Activated CD4-positive, alpha-beta T cell treated with anti-CD3 and anti-CD28 coated beads, Interleukin-2, Interleukin-4, amounts not matched to agents 100 ng/mL and 50 ng/mL, durations not matched to agents 16 hours and 8 hours (primary cell): ENCODE data around the gene CMTM7.
"Not testable (repeated sequence)": the region's sequence is repeated elsewhere in the genome, so short reads cannot be mapped to it uniquely, and the experiment has no call there.

Experiments used
- DNase-seq: peaks from one replicate; pipeline ENCODE4 v3.0.0-alpha.2; 2020; ENCODE audit warnings: low spot score

CMTM7 gene

GRCh38 chr3:32381922-32382321, 9.7 kb upstream of the CMTM7 start:
- DNase-seq: no peak

GRCh38 chr3:32383136-32383711, 8.4 kb upstream of the CMTM7 start:
- no peak for DNase-seq

DNA sequence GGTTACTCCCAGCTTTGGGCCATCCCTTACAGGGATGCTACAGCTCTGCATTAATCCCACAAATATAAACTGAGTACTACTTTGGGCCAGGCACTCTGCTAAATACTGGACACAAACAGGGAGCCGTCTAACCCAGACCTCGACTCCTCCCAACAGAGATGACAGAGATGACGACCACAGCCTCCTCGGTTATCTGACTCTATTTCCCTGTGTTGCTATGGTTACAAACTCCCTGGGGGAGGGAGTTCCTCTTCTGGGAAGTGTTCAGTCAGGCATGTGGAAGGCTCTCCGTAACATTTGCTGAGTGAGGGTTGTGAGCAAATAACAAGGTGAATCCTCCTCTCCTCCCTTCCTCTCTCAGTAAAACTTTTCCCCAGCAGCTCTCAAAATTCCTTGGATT, 6.7 kb upstream of the CMTM7 start:
- no peak for DNase-seq

DNA sequence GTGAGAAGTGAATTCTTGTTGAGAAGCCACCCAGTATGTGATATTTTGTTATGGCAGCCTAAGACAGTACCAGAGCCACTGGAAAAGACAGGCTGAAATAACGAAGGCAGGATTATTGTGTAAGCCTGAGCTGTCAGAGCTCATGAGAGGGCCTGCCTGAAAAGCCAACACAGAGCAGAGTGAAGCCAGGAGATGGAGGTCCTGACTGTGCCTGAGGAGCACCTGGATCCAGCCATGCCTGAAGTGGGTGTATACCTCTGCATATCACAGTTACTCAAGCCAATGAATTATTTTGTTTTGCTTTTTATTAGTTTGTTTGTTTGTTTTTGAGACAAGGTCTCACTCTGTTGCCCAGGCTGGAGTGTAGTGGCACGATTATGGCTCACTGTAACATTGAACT, 4.1 kb upstream of the CMTM7 start:
- DNase-seq: no peak

DNA sequence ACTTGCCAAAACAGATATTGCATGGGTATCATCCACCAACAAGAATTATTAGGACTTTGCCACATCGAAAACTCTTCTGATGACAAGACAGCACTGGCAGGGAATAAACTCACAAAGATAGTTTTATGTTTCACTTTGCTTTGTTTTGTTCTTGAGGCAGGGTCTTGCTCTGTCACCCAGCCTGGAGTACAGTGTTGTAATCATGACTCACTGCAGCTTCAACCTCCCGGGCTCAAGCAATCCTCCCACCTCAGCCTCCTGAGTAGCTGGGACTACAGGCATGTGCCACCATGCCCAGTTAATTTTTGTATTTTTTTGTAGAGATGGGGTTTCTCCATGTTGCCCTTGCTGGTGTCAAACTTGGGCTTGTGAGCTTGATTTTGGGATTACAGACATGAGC, 2.1 kb upstream of the CMTM7 start:
- not testable (repeated sequence) for DNase-seq

DNA sequence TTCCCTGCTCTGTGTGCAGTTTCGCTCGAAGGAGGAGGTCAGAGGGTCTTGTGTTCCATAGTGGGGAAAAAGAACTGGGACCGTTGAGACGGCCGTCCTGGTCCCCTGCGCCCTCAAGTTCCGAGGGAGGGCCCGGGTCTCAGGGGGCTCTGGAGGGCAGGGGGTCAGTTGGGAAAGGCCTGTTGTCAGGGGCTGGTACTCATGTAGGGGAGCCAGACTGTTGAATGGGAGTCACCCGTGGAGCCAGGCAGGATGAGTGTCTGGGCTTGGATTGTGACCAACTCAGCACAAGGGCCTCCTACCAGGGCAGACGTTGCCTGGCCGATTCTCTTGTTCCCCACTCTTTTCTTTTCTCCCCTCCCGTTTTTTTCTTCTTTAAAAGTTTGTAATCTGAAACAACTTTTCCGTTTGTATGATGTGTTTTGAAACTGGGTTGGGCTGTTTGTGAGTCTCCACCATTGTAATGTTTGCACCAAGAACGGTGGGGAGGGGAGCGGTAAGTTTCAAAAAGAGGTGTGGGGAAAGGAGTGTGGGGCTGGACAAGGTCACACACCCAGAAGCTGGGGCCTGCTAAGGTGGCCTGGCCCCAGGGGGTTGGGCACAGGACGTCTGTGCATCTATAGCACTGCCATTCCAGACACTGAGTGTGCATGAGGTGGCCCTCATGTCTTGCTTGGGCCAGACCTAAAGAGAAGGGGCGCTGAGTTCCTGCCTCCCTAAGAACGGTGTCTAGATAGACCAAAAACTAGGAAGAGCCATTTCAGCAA, 1.1 kb downstream of the CMTM7 start:
- DNase-seq: peak; percentile 53

GRCh38 chr3:32395496-32395895, 3.8 kb downstream of the CMTM7 start:
- no peak for DNase-seq

GRCh38 chr3:32397941-32398340, 6.3 kb downstream of the CMTM7 start:
- no peak for DNase-seq

GRCh38 chr3:32398531-32398930, 6.9 kb downstream of the CMTM7 start:
- no peak for DNase-seq

DNA sequence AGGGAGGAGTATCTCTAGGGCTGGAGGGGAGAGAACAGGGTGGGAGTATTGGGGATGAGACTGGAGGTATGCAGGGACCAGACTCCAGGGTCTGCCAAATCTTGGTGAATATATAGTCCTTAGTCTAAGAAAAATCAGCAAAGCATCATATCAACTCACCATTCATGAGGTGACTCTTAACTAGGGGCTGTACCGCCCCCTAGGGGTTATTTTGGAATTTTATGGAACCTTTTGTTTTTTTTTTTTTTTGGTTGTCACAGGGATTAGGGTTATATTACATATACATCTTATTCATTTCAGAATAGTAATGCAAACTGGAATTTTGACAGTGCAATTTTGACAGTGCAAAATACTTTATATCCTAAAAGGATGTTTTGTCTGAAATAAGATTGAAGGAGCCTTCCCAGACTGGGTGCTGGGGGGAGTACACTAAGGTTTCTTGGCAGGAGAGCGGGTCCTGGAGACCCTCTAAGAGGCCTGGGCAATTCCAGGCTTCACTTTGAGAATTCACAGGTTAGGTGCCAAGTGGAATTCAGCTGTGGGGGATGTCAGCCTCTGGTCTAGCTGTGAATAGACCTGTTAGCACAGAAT, 7.5 kb downstream of the CMTM7 start:
- peak; percentile 58 for DNase-seq

GRCh38 chr3:32401126-32401525, 9.5 kb downstream of the CMTM7 start:
- DNase-seq: no peak

DNA sequence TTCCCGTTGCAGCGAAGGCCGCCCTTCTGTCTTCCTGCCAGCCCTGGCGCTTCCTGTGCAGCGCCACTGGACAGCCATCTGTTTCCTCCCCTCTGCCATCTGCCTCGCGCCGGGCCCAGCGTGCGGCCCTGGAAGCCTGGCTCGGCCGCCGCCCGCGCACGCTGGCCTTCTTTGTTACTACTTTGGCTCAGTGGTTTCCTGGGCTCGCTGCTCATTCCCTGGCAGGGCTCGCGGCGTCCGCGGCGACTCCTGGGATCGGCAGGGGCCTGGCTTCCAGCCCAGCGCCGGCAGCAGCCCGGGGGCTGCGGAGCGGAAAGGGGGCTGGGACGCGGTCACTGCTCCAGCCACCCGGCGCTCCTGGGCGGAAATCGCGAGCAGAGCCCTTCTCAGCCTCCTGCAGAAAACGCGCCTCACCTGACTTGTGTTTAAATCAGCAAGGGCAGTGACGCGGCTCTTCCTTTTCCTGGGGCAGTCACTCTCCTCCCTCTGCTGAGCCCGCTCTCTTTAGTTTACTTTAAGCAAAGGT, 10.0 kb downstream of the CMTM7 start:
- peak; percentile 62 for DNase-seq

DNA sequence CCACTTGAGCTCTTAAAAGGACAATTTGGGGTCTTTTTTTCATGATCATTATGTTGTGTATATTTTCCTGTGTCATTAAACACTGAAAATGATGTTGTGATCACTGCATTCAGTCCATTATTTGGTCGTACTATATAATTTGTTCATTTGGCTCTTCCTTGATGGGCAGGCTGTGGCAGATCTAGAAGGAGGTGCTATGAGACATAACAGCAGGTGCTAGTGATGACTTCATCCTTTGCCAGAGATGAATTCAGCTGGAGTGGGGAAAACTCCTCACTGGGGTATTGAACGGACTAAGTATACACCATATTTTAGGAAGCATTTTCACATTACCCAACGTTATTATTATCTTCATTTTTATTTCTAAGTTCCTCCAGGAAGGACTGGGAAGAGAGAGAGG, 12.0 kb downstream of the CMTM7 start:
- no peak for DNase-seq

GRCh38 chr3:32404714-32405113, 13.1 kb downstream of the CMTM7 start:
- no peak for DNase-seq

GRCh38 chr3:32405155-32405554, 13.5 kb downstream of the CMTM7 start:
- DNase-seq: no peak

- DNase-seq: no peak
These were observed 14.2 kb downstream of the CMTM7 start for GRCh38 chr3:32405711-32406323.

DNA sequence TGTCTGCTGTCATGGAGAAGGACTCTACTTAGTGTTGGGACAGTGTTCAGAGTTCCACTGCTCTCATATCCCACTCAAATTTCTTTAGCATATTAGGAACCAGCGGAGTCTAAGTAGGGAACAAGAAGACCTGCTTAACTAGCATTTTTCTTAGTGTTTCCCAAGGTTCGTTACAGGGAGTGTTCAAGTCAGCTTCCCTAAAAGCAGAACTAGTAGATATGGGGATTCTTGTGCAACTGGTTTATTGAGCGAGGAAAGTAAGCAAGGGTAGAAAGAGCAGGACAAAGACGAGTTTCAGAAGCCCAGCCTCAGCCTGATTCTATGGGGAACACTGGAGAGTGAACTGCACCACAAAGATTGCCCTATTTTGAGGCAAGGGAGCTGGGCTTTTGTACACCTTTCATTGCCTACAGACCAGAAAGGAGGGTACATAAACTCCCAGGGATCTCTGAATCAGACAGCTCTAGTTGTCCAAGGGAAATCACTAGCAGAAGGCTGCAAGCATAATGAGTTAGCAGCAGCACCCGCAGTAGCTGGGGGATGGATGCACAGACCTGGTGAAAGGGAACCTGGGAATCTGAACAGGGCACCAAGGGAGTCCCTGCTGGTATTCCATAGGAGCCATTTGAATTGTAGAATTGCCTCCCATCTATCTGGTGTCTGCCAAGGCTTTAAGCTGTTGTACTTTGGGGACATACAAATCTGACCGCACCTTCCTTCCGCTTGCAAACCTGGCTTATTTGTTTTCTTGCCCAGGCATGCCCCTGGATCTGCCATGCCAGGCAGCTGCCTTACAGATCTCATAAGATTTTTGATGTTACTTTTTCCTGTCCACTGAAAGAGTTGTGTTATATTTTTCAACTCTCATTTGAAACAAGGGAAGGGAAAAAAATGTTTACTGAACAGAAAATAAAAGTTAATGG, 15.1 kb downstream of the CMTM7 start:
- no peak for DNase-seq

DNA sequence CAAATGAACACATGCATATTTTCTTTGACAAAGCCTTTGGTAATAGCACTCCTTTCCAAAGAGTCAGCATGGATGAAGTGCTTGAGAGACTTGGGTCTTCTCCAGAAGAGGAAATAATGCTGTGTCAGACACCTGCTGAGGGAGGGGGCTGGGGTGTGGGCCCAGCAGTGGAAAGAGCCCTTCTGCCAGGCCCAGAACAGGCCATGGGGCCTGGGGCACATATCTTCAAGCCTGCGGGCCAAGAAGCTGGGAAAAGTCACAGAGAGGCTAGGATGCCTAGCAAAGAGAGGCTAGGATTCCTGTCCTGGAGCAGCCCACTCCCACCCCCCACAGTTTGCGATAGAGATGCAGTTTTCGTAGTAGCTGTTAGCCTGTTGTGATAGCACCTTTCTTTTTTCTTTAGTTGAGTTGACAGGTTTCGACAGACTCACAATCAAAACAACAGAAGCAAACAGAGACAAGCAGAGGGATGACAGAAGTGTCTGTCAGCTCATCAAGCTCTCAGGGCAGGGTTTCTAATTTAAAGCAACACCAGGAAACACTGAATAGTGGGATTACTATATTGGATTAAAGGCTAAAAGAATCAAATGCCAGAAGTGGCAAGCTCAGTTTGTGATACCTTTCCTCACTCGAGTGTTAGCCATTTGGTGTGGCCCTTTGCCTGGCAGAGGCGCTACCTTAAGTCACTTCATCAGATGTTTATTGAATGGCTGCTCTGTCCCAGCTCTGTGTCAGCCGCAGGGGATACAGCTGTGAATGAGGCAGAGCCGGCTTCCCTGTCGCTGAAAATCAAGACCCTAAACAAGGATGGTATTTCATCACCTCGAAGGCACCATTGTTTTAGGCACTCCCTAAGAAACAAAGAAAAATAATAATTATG, 19.0 kb downstream of the CMTM7 start:
- DNase-seq: no peak

DNA sequence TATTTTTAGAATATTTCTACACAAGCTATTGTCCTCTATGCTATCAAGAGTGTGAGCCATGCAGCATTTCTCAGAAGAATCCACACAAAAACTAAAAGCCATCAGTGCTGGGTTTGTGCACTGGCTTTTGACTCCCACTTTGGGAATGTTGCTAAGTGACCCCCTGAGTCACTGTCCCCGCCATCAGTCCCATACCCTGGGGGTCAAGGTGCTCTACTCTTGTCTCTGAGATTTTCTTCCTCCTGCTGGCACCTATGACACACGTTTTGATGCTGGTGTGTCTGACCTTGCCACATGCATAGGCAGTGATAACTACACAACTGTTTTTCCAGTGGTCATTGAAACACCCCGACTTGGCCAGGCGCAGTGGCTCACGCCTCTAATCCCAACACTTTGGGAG, 19.8 kb downstream of the CMTM7 start:
- DNase-seq: no peak

DNA sequence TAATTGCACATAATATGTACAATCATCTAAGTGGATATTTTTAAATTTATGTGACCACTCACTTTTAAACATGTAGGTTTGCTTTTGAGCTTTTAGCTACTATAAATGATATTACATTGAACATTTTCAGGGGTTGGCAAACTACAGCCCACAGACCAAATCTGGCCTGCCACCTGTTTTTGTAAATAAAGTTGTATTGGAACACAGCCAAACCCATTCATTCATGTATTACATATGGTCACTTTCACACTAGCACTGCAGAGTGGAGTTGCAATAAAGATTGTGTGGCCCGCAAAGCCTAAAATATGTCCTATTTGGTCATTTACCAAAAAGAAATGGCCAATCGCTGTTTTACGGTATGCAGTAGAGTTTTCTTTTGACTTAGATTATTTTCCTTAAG, 21.2 kb downstream of the CMTM7 start:
- DNase-seq: no peak
